Right ventricle myocardium superior (tissue), 1 donor: ENCODE measurements around the gene NFATC1. TPM values are rescaled to one million over a fixed set of nuclear protein-coding genes. Genes with fewer than 3 reads are reported as not detected.
A peak's percentile ranks its signal among the peaks of the same experiment; 100 is the strongest.

Source experiments
- ATAC-seq: fragments of 200-7000 bp; cut with Tn5 transposase; one replicate; pipeline ENCODE4 v1.9.1; 2020; ENCODE audit warnings: mild to moderate bottlenecking; ENCODE audit not compliant: poor library complexity
- DNase-seq: peaks from one replicate; pipeline ENCODE4 v3.0.0-alpha.2; 2020
- intact Hi-C: fragments of 100-400 bp; cut with DNase I; formaldehyde crosslinking; loops from one replicate; pipeline ENCODE4 v1.11.2; 2022
- total RNA-seq: library from RNA; stranded (reverse); fragmentation: NEBNext Ultra II Directional; extraction: Animal tissue kit (Norgen Biotek cat#: 25700); gene quantifications from one replicate; pipeline ENCODE4 v1.2.1, GENCODE V29; 2021
- donor health status: DM: no; HTN: yes; CAD: no; lungs with severe emphysema.

Gene NFATC1
- total RNA-seq, 1 donor from 2014 or later, result 19.8 TPM

DNA sequence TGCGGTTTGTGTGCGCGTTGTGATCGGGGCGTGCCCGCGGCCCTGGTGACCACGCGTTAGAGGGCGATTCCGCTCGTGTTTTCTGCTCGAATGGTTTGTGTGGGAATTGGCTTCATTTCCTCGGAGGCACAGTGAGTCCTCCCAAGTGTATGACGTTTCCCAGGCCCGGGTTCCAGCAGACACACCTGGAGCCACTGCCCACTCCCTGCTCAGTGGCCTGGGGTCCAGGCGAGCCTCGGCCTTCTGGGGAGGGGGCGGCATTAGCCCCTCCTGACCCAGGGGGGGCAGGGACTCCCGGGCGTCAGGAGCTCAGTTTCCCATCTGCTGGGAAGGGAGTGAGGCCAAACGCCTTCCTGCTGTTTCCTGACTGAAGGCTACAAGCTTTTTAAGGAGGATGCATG, 92.1 kb downstream of the NFATC1 start:
- ATAC-seq (no peak), DNase-seq (no peak)
- intact Hi-C loops, result no loop called here

DNA sequence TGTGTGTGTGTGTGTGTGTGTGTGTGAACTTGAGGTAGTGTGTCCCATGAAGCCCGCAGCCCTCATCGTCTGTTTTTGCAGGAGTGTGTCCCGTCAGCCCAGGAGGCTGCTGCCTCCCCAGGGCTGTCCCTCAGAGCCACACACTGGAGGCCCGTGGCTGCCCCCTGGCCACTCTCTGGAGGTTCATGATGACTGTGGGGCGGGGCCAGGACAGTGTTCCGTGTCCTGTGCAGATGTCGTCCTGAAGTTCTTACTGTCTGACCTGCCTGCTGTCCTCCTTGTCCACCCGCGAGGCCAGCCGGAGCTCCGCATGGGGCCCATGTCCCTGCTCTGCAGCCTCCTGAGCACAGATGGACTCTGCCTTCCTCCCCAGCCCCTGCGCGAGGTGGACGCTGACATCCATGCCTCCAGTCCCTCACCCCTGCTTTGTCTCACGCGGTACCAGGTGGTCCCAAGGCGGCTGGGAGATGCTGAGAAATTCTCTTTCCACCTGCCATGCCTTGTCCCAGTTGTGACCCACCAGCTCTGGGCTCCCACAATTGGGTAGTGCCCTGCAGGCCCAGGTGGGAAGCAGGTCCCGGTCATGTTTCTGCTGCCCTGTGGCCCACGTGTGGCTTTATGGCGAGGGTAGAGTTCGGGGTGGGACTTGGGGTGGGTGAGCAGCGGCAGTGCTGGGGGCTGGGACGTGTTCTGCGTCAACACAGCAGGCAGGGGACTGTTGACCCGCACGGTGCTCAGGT, 92.8 kb downstream of the NFATC1 start:
- intact Hi-C loops, result no loop called here
- ATAC-seq (no peak), DNase-seq (peak; percentile 33)

GRCh38 chr18:79489051-79489898, 93.5 kb downstream of the NFATC1 start:
- intact Hi-C loops, result no loop called here
- ATAC-seq (no peak), DNase-seq (peak; percentile 37)

DNA sequence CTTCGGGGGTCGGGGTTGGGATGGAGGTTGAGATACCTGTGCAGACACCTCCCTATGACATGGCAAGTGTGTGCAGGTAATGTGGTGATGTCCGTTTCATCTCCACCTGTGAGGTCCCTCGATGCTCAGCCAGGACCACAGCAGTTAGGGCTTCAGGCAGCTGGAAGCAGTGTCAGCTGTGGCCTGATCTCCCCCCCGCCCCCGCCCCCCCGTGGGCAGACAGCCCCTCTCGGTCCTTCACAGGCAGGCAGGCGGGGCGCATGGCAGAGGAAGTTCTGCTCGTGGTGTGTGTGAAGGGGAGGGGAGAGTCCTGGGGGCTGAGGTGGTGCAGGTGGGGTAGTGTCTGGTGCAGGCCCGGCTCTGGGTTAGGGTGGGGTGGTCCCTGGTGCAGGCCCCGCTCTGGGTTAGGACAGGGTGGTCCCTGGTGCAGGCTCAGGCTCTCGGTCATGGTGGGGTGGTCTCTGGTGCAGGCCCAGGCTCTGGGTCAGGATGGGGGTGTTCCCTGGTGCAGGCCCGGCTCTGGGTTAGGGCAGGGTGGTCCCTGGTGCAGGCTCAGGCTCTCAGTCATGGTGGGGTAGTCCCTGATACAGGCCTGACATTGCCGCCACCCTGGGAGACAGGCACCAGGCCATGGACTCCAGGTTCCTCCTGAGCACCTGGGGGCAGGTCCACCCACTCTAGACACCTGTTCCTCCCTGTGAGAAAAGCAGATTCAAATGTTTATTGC, 94.3 kb downstream of the NFATC1 start:
- intact Hi-C loops, result no loop called here
- ATAC-seq (no peak), DNase-seq (peak; percentile 24)

DNA sequence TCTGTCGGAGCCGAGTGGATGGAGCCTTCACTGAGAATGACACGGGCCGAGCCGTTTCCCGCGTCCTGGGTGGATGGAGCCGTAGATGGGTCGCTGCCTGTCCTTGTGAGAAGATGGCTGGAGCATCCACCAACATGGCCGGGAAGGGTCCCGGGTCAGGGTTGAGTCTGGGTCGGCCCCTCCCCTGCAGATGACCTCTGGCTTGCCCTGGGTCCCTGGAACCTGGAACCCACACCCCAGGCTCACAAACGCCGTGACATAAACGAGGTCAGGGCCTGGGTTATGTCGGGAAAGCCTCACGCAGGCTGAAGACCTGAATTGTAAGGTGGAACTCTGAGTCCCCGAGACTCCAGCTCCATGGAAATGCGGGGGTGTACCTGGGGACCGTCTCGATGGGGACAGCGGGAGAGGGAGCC, 94.9 kb downstream of the NFATC1 start:
- peak; percentile 30 for DNase-seq
- no peak for ATAC-seq
- intact Hi-C loops, result no loop called here

DNA sequence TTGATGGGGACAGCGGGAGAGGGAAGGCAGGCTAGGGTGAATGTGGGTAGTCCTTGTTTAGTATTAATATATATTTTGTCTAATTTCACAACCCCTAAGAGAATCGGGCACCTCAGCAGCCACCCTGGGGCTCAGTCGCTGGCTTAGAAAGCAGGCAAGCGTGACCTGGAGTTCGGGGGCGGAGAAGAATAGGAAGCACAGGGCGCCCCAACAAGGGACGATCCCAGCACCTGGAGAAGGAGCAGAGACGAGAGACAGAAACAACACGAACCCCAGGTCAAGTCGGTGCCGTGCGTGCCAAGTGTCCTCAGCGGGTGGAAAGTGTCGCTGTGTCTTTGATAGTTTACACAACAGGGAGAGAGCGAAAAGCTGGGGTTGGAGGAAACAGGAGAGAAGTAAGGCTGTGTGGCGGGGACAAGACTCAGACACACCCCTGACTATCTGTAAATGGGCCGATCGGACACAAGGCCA, 95.4 kb downstream of the NFATC1 start:
- peak; percentile 31 for DNase-seq
- no peak for ATAC-seq
- intact Hi-C loops, result no loop called here

GRCh38 chr18:79493211-79493800, 97.6 kb downstream of the NFATC1 start:
- DNase-seq (no peak), ATAC-seq (no peak)
- intact Hi-C loops, result no loop called here

GRCh38 chr18:79493801-79494211, 98.1 kb downstream of the NFATC1 start:
- DNase-seq (peak; percentile 31), ATAC-seq (no peak)
- intact Hi-C loops, result no loop called here

DNA sequence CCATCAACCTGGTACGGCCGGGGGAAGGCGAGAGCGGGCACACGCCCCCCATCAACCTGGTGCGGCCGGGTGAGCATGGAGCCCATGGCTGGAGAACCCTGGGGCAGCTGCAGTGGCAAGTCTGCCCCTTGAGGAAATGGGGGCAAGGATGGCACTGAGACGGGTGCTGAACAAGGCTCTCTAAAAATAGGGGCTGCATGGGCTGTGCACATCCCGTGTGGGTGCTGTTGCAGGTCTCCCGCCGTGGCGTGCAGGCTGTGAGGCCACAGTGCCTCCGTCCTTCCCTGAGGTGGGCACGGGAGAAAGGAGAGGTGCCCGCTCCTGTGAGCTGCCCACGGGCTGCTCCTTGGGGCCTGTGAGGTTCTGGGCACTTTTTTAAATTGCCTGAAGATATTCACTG, 99.2 kb downstream of the NFATC1 start:
- no peak for ATAC-seq
- DNase-seq, result no peak
- intact Hi-C loops, result no loop called here

DNA sequence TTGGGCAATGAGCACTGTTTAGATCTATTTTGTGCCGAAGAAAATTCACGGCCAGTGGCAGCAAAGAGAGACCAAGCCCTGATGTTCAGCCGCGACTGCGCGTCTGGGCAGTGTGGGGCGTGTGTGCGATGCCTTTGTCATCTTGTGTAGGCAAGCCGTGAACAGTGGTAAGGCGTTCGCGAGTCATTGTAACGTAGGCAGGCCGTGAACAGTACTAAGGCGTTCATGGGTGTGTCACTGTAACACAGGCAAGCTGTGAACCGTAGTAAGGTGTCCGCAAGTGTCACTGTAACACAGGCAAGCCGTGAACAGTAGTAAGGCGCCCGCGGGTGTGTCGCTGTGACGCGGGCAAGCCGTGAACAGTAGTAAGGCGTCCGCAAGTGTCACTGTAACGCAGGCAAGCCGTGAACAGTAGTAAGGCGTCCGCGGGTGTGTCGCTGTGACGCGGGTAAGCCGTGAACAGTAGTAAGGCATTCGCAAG, 99.9 kb downstream of the NFATC1 start:
- DNase-seq, result no peak
- intact Hi-C loops, result no loop called here
- no peak for ATAC-seq

DNA sequence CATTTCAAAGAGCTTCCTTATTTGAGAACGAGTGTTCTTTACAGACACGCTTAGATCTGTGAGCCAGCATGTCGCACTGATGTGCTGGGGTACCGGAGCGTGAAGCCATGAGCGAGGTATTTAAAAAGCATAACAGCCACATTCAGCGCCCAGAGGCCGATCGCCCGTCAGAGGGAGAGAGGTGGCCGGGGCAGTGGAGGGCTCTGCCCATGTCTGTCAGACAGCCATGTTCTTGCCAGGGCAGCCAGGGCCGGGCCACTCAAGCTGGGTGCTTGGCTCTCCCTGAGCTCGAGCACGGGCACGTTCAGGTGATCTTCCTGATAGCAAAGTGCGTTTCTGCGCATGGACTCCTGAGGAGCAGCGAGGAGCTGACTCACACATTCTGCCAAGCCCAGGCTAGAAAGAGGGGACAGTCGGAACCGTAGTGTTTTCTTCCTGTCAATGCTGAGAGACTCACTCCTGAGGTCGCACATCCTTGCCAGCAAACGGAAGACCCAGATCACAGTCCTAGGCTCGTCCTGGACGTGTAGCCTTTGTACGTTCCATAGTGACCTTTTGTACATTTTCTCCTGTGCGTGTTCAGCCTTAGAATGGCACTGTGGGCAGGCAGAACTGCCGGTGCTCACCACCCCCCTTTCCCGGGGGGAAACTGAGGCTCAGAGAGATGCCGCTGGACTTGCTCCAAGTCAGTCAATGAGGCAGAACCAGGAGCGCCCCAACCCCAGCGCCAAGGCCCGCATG, 100.7 kb downstream of the NFATC1 start:
- DNase-seq (no peak), ATAC-seq (no peak)
- intact Hi-C loops, result no loop called here

DNA sequence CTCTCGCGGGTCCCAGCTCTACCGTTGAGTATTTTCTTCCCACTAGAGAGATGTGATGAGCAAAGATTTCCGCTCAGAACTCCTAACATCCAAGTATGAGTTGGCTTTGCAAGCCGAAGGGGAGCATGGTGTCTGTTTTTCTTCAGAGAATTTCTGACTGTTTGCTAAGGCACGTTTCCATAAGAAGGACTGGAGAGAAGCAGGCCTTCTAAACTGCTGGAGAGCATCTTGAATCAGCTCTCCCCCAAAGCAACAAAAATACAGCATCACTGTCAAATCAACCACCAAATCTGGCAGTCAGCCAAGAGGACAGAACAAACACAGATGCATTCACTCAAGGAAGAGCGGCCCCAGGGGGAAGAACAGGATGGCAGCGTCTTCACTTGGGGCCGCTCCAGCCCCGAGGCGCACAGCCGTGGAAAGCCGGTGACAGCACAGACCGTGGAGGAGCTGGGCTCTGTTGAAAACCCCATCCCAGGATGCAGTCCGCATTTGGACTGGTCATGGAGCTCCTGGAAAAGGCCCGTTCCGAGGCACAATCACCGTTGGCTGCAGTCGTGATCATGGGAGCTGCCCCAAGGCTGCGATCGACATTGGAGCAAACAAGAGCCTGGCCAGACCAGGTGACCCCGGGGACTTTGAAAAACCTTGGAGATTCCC, 101.4 kb downstream of the NFATC1 start:
- intact Hi-C loops, result no loop called here
- no peak for DNase-seq
- peak; percentile 38 for ATAC-seq

DNA sequence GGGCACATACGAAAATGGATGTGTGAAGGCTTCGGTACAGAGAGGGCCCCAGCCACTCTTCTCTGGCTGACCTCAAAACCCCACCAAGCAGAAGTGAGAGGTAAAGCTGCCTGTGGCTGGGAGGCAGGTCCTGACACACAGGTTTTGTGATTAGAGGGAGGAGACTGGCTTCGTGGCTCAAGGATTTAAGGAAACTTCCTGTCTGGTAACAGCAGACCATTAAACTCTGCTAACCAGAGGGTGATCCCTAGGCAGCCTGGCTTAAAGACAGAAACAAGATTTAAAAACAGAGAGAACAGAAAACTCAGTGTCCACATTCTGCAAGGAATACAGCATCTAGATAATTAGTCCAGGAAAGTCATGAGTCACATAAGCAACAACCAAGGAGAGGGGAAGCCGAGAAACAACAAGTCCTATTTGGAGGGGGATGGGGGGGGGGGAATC, 101.9 kb downstream of the NFATC1 start:
- ATAC-seq (no peak), DNase-seq (no peak)
- intact Hi-C loops, result no loop called here

DNA sequence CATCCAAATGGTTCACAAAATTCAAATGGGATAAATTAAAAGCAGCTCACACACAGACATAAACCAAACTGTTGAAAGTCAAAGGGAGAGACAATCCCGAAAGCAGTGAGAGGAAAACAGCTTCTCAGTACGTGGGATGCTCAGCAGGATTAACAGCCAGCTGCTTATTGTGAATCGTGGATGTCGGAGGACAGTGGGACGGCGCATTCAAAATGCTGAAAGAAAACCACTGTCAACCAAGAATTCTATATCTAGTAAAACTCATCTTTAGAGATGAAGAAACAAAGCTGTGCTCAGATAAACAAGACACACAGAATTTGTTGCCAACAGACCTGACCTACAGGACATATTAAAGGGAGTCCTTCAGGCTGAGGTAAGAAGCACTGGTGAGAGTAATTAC, 102.9 kb downstream of the NFATC1 start:
- intact Hi-C loops, result no loop called here
- DNase-seq (no peak), ATAC-seq (no peak)

GRCh38 chr18:79501006-79501405, 105.3 kb downstream of the NFATC1 start:
- DNase-seq (no peak), ATAC-seq (no peak)
- intact Hi-C loops, result no loop called here

DNA sequence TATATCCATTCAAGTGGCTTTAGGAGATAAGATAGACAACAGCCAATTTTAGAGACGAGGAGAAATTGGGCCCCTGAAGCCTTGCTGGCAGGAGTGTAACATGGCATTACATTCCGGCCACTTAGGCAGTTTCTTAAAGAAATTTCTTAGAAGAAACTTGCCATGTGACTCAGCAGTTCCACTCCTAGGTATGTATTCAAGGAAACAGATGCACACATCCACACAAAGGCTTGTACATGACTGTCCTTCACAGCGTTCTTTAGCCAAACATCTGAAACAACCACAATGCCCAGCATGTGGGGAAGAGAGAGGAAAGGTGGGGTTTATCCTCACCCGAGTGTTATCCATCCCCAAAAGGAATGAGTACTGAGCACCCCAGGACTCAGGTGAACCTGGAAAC, 107.1 kb downstream of the NFATC1 start:
- intact Hi-C loops, result no loop called here
- ATAC-seq (no peak), DNase-seq (no peak)

GRCh38 chr18:79503406-79503805, 107.7 kb downstream of the NFATC1 start:
- intact Hi-C loops, result no loop called here
- no peak for ATAC-seq
- DNase-seq, result no peak

GRCh38 chr18:79504034-79504433, 108.3 kb downstream of the NFATC1 start:
- no peak for DNase-seq
- intact Hi-C loops, result no loop called here
- no peak for ATAC-seq
